GM12891 (cell line): Measurements from ENCODE around the gene PGAP3.

Source experiments
- PAX5 ChIP-seq: IDR thresholded peaks from 2 replicates; pipeline ENCODE4 v1.6.1; 2011; ENCODE audit warnings: low read length, moderate library complexity, mild to moderate bottlenecking; ENCODE audit not compliant: insufficient read depth, severe bottlenecking
- POLR2A ChIP-seq: IDR thresholded peaks from 2 replicates; pipeline ENCODE4 v1.6.1; 2011; ENCODE audit warnings: low read depth, low read length, control low read depth
- POLR2AphosphoS5 ChIP-seq: IDR thresholded peaks from 2 replicates; pipeline ENCODE4 v1.6.1; 2011; ENCODE audit warnings: low read depth, low read length, control low read depth
- POU2F2 ChIP-seq: IDR thresholded peaks from 2 replicates; pipeline ENCODE4 v1.6.1; 2011; ENCODE audit warnings: low read depth, mild to moderate bottlenecking, control low read depth, low read length, moderate library complexity
- SPI1 ChIP-seq: IDR thresholded peaks from 2 replicates; pipeline ENCODE4 v1.6.1; 2011; ENCODE audit warnings: low read depth, low read length, control low read depth
- TAF1 ChIP-seq: IDR thresholded peaks from 2 replicates; pipeline ENCODE4 v1.6.1; 2011; ENCODE audit warnings: low read depth, low read length, control low read depth

DNA sequence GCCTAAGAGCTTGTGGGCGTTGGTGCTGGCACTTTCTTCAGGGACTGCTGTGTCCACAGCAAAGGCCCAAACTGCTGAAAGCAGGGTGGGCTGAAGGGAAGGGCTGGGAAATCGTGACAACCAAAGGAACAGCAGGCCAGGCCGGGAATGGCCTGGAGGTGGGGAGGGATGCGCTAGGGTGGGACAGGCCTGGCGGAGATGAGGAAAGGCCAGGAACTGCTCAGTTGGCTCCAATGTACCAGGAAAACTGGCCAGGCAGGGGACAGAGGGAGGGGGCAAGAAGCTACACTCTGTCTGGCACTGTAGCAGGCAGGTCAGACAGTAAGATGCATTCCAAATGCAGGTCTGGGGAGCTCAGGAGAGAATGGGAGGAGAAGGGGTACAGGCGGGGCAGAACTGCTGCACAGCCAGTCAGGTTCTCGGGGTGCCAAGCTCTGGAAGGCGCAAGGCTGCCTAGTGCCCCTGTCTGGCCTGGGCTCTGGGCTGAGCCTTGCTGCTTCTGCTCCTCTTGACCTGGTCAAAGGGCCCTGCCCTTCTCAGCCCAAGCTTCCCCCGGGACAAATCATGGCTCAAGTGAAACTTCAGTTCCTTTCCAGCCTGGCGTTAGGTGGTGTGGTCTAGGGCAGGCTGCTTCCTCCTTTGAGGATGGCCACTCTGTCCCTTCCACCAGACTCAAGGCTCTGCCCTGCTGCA is 12.3 kb downstream of the PGAP3 start:
- TF ChIP-seq POLR2AphosphoS5, result no peak
- no peak for TF ChIP-seq POLR2A
- no peak for TF ChIP-seq TAF1
- TF ChIP-seq SPI1, result no peak
- no peak for TF ChIP-seq POU2F2
- TF ChIP-seq PAX5, result no peak
